NCI-H446 treated with DMSO at 0.1 percent for 48 hours (cell line): ENCODE measurements around the gene OR51L1.

Experiments
- DNase-seq: peaks from one replicate; lab custom pipeline; 2025; lab: John Stamatoyannopoulos, UW

Gene OR51L1

DNA sequence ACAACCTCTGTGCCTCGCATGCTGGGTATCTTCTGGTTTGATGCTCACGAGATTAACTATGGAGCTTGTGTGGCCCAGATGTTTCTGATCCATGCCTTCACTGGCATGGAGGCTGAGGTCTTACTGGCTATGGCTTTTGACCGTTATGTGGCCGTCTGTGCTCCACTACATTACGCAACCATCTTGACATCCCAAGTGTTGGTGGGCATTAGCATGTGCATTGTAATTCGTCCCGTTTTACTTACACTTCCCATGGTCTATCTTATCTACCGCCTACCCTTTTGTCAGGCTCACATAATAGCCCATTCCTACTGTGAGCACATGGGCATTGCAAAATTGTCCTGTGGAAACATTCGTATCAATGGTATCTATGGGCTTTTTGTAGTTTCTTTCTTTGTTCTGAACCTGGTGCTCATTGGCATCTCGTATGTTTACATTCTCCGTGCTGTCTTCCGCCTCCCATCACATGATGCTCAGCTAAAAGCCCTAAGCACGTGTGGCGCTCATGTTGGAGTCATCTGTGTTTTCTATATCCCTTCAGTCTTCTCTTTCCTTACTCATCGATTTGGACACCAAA is 52.2 kb downstream of the OR51L1 start:
- DNase-seq, result no peak
